Right renal cortex interstitium (tissue), 3 donors: ENCODE data around the gene CDH4. TPM values are rescaled to one million over a fixed set of nuclear protein-coding genes. Genes with fewer than 3 reads are reported as not detected.

Source experiments
- DNase-seq, 3 donors: peaks; one replicate each; pipeline ENCODE4 v3.0.0-alpha.2; 2013; ENCODE audit warnings: low read depth in 3 of 3, low spot score in 2 of 3
- polyA plus RNA-seq, 3 donors: library from polyadenylated mRNA; unstranded; fragments of 120-200 nt; gene quantifications; one replicate each; pipeline ENCODE4 v1.2.1, GENCODE V29; 2013; ENCODE audit not compliant: insufficient read length in 3 of 3

CDH4 gene
- polyA plus RNA-seq, 3 donors = 5.8 to 6.8 (median 5.9) TPM

DNA sequence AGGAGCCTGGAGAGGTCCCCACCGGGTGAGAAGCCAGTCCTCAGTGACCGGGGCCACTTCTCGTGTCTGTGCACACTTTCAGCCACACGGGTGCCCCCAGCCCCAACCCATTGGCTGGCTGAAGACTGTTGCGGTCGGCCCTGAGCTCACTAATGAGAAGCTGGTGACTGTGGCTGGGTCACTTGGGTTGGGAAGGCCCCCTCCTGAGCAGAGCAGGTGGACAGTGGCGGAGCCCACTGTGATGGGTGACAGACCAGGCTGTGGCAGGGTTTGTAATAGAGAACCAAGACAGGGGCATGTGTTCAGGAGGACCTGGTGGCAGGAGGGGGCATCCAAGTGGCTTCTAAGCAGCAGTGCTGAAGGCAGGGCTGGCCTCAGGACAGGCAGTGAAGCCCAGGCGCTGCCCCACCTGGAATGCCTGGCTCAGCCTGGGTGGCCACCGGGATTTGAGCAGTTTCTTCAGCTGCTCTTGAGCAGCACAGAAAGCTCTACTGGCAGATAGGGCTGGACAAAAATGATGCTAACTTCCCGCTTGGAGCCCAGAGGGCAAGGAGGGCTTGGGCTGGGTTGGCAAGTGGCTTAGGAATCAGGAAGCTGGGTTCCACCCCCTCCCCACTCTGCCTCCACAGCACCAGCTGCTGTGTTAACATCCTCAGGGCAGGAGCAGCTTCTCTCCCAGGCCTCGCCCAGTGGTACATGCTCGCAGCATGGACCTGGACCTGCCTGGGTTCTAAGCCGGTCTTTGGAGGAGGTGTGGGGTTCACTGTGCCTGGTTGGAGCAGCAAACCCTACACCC, 256.4 kb downstream of the CDH4 start:
- no peak for DNase-seq

DNA sequence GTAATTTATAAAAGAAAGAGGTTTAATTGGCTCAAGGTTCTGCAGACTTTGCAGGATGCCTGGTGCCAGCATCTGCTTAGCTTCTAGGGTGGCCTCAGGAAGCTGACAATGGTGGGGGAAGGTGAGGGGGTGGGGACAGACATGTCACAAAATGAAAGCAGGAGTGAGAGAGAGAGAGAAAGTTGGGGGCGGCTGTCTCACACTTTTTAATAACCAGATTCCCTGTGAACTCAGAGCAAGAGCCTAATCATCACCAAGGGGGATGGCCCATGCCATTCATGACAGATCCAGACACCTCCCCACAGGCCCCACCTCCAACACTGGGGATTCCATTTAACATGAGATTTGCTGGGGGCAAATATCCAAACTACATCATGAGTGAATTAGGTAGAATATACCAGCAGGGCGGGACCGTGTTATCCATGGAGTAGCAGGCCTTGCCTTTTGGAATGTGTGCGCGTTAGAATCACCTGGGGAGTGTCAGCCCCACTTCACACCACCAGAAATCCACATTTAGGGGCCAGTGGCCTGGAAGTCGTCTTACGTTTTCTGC, 258.8 kb downstream of the CDH4 start:
- DNase-seq = no peak

DNA sequence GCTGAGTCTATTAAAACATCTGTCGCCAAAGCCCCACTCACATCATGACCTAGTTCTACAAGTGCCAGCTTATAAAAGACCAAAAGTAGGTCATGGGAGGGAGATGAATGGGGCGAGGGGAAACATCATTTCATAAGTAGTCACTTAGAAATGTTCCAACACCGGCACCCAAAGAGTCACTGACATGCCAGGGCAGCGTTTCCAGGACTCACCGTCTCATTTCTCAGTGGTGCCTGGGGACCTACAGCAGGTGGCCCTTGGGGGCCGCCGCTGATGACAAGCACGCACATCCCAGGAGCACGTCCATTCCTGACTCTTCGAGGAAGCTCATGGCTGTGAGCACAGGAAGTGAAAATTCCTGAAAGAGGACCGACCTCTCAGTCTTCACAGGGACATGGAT, 260.4 kb downstream of the CDH4 start:
- DNase-seq = no peak

DNA sequence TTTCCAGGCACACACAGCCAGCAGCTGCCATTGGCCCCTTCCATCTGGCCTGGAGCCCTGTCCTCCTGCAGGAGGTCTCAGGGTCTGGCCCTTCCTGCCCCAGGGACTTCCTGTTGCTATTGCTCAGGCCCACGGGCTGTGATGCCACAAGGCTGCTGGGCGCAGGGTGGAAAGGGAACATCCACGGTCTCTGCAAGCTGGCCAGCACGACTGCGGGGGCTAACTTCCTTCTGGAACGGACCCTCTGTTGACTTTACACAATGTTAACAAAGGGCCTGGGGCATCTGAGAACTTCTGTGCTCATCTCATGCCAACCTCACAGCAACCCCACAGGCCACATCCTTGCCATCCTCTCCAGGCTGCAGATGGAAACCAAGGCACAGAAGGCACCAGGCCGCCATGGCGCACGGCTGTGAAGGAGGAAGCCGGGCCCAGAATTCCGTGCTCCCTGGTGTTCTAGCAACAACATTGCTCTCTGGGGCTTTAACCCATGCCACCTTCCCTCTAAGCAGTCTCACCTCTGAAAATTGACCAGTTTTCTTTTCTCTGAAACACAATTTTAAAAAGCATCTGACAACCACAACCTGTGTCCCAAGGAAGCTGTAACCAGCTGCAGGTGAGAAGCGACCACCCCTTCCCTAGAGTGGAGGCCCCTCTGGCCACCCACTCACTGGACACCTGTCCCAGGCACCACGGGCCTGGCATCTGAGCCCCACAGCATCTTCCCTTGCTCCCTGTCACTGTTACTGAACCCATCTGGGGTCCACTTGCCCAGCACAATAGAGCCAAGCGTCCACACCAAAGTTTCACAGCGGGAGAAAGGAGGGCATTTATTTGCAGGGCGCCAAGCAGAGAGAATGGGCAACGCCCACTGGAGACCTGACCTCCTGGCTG, 261.3 kb downstream of the CDH4 start:
- no peak for DNase-seq

DNA sequence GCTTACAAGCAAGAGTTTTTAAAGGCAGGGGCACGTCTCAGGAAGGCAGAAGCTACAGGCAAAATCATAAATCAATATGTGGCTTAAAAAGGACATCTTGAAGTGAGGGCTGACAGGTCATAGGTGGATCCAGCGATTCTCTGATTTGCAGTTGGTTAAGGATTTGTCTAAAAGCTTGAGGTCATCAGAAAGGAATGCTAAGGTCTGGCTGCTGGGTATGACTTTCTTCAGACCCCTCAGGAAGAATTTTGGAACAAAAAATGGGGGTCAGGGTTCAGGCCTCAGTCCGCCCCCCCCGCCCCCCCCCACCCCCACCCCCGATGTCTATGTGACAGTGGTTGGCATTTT, 261.9 kb downstream of the CDH4 start:
- no peak for DNase-seq

DNA sequence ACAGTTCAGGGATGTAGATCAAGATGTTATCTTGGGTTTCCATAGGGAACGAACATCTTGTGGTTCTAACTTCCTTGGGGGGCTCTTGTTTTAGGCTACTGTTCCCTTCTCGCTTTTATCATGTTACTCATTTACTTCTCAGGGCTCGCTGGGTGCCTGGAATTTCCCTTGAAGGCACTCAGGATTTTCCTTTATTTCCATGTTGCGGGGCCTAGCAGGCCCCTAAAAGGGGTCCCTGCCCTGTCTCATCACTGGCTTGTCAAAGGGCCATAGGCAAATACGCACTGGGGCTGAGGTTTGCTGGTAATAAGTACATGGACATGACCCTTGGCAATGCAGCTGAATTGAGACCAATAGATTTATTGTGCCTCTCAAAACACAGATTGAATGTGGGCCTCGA, 262.3 kb downstream of the CDH4 start:
- no peak for DNase-seq

DNA sequence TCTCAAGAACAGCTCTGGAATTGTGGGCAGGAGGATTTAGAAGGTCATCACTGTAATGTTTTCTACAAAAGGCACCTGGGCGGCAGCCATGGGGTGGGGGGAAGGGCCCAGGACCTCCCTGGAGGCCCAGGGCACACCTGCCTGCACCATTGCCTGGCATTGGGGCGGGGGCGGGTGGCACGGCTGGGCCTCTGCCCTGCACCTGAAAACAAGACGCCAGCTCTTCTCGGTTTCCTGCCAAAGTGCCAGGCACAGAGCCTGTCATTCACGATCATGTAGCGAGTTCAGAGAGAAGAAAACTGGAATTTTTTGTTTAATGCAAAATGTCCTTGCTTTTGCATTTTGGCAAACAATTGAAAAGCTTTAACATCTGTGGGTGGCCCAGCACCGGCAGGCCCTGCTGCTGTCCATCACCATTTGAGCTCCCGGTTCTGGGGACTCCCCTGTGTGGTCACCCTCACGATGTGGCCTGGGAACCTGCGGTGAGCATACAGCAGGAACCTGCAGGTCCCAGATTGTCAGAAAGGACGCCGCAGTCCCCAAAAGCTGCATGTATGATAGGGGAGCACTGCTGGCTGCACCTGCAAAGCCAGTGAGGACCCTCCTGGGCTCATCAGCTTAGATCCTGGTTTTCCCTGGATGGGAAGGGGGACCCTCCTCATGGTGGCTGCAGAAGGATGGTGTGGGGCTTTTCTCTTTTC, 262.9 kb downstream of the CDH4 start:
- DNase-seq = no peak

DNA sequence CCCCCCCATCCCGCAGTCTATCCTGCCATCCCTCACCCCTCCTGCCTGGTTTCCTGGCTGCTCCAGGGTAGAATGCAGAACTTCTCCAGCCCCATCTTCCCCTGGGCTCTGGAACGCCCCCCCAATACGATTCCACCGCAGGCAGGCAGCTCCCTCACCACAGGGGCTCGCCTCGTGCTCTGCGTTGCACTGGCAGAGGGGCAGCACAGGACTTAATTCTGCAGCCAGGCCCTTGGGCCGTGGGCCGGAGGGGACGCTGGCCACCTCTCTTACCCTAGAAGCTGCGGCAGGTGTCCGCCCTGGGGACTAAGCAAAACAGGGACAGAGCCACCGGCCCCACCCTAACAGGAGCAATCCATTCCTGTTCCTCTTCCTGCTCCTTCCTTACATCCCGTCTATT, 263.9 kb downstream of the CDH4 start:
- DNase-seq = no peak

DNA sequence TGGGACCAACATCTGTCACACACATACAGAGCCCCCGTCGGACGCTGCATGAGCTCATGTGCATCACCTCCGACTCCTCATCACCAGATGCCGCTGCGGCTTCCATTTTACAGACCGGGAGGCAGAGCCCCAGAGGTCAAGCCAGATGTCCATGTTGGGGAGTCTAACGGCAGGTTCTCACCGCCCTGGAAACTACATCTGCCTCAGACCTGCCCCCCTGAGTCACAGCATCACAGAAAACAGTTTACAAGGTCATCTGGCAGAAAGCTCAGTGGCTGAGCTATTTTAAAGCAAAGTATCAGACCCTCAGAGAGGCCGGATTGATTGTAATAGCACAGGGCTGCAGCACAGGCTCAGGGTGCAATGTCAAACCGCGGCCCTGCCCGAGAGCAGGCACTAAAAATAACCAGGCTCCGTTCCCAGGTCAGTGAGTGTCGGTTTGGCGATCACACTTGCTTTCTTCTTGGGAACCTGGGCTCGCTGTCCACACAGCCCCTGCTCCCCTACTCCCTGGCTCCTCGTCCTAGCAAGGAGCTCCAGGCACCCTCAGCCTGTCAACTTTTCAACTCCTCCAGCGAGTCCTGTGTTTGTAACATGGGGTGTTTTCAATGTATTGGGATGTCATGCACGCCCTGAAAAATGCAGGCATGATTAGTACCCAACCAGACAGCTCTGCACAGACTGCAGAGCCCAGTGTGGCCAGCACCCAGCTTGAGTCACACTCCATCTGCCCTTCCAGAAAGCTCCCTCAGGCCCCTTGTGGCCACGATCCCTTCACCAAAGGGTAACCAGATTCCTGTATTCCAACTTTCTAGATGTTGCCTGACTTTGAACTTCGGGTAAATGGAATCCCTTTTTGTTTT, 264.5 kb downstream of the CDH4 start:
- DNase-seq = no peak

DNA sequence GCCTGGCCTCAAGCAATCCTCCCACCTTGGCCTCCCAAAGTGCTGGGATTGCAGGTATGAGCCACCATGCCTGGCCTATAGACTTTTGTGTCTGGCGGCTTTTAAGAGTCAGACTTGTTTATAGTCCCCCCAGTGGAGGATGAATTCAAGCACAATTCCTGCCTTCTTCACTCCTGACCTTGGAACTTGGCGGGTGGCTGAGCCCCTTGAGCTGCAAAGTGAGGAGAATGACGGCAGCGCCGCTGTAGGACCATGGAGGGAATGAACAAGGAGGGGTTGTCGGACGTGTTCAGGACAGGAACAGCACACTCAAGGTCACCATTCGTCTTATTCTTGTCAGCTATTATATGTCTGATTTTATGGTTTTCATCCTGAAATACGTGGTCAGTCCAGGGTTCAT, 265.4 kb downstream of the CDH4 start:
- no peak for DNase-seq

DNA sequence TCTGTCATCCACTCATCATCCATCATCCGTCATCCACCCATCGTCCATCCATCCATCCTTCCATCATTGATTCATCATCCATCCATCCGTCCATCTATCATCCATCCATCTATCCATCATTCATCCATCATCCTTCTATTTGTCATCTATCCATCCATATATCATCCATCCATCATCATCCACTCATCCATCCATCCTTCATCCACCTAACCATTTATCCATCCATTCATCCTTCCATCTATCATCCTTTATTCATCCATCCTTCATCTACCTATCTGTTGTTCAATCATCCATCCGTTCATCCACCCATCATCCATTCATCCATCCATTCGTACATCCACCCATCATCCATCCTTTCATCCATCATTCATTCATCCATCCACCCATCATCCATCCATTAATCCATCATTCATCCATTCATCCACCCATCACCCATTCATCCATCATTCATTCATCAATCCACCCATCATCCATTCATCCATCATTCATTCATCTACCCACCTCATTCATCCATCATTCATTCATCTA, 266.4 kb downstream of the CDH4 start:
- no peak for DNase-seq

DNA sequence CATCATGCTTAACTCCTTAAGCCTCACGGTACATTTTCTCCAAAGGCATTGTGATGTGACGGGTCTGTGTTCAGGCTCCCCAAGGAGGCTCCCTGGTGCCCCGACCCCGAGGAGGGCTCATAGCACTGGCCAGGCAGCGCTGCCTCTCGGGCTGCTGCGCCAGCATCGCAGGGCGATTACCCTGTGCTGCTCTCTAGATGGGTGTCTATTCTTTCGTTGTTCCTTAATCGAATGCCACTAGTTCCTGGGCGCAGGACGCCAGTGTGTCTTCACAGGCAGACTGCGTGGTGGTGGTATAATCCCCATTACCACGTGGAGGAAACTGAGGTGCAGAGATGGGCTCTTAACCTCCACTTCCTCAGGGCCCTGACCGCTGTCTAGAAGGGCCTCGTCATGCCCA, 267.4 kb downstream of the CDH4 start:
- DNase-seq = no peak

DNA sequence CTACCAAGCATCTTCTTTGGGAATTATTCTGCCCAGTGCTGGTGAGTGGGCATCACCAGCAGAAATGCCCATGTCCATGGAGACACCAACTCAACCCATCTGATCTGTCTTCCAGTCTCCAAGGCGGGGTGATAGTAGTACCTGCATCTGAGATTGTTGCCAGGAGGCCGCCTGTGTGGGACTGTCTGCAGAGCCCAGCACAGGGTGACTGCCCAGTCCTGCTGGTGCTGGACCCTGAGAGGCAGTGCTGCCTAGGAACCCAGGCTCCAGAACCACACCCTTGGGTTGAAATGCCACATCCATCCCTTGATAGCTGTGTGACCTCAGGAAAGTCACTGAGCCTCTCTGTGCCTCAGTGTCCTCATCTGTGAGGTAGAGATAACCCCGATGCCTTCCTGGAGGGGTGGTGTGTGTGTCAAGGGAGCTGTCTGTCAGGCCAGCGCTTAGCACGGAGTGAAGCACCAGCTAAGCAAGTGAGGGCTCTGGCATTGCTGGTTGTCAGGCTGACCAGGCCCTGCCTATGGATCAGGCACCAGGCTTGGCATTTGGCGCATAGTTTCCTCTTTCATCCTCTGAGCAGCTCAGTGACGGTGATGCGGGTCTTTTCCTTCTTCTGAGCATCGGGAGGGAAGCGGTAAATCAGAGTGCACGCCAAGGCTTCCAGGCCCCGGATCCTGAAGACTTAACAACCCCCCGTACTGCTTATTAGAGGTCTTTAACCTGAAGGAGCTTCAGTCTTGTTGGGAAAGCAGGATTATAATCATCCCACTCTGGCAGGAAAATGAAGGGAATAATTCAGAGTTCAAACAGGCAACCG, 268.2 kb downstream of the CDH4 start:
- DNase-seq = no peak

DNA sequence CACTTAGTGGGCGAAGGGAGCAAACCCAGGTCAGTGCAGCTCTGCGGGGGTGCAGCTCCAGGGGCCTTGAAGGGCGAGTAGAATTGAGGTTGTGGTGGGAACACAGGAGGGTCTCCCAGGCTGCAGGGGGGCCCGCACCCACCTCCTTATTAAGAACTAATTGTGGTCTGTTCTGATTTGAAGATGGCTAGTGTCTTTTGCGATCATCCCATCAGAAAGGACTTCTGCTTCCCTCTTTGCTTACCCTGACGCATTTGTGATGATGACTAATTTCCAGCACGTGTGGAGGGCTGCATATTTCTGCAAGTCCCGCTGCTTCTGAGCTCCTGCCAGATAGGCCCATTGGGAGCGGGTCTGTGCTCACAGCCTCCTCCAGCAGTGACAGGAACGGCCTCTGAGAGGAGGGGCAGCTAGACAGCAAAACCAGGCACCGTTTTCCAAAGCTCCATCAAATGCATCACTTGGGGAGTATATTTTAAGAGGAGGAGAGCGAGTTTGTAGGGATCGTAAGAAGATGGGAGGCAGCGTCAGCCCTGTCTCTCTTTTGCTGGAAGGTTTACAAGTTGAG, 268.9 kb downstream of the CDH4 start:
- DNase-seq = no peak

DNA sequence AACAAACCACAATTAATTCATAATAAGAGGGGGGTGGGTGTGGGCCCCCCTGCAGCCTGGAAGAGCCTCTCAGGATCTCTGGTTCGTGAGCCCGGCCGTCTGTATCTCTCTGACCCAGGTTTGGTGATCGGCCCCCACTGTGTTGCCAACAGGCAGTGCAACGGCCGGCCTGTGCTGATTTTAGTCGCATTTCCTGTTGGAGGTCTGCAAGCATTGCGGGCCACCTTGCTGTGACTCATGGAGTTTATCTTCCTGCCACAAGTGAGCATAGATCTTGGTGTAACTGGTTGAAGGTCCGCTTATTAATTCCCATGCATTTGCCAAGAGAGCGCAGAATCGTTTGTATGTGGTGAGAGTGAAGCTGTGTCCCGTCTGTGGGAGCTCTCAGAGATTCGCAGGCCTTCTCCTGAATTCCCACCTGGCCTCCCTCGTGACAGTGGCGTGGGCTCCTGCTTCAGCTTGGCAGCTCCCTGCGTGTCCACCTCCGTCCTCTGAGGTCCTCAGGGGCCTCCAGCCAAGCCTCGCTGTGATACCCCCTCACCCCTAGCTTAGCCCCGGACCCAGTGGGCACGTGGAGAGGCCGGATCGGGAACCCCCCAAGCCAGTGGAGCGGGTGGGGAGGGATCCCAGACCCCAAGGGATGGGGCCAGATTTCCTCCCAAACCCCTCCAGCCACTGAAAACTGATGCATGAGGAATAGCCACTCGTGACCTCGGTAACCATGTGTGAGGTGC, 269.8 kb downstream of the CDH4 start:
- DNase-seq = no peak

DNA sequence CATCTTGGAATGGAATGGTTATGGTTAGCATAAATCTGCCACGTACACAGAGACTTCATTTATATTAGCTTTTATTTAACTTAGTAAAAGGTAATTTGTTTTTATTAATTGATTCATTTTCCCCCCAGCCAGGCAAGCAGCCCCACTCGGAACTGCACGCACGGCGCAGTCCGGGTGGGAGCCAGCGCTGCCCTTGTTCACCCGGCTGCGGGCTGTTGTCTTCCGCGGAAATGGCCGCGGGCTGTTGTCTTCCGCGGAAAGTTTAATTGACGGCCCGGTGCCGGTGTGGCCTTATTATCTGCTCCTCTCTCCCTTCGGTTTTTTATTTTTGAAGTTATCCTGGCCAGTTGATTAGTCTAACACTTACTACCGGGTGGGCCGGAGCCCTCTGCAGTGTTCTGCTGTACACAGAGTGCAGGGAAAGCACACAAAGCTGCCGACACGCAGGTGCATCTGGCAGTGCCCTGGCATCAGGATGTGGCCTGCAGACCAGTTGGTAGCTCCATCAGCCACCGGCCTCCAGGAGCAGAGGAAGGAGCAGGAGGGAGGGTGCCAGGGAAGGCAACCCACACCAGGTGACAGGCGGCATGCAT, 270.5 kb downstream of the CDH4 start:
- DNase-seq = no peak

DNA sequence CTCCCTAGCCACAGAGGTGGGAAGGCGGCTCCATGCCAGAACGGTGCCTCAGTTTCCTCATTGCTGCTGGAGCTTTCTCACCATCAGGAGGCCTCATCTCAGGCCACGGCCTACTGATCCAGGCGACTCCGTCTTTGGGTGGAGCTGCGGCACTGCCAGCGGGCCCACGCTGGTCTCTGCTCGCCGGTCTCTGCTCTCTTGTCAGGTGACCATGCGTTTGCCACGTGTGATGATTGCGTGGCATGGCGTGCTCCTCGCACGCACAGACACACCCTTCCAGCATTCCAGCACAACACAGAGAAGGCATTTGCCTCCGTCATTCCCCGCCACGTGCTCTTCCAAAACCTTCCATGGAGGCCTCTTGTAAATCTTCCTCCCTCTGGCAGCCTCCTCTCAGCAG, 271.1 kb downstream of the CDH4 start:
- DNase-seq = no peak
